ENCODE data around the gene CCDC8. TPM values are rescaled to one million over a fixed set of nuclear protein-coding genes. Genes with fewer than 3 reads are reported as not detected.
"Not testable (repeated sequence)": the region's sequence is repeated elsewhere in the genome, so short reads cannot be mapped to it uniquely, and the experiment has no call there.

The CCDC8 gene, protein sequence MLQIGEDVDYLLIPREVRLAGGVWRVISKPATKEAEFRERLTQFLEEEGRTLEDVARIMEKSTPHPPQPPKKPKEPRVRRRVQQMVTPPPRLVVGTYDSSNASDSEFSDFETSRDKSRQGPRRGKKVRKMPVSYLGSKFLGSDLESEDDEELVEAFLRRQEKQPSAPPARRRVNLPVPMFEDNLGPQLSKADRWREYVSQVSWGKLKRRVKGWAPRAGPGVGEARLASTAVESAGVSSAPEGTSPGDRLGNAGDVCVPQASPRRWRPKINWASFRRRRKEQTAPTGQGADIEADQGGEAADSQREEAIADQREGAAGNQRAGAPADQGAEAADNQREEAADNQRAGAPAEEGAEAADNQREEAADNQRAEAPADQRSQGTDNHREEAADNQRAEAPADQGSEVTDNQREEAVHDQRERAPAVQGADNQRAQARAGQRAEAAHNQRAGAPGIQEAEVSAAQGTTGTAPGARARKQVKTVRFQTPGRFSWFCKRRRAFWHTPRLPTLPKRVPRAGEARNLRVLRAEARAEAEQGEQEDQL
- not detected in 2 replicates for total RNA-seq (2014; rRNA removed; shearing (Covaris generic))
- not detected in 2 replicates for polyA plus RNA-seq (2015; cell fraction: cytosol; rRNA removed)
- polyA plus RNA-seq (2015; cell fraction: nucleus; rRNA removed): not detected in 2 replicates

- in situ Hi-C loops (cut with HindIII; ENCODE audit: low pct_unique_long_range_greater_than_20kb, low sequenced_read_pairs): no loop called here
- no peak for DNase-seq (ENCODE audit: low read depth, low spot score)
Observed at GRCh38 chr19:46413262-46414031, at the start of gene CCDC8. TSS of gene CCDC8 (minus strand) at chr19:46413564. CDS start at chr19:46412810, 754 bp downstream.

DNA sequence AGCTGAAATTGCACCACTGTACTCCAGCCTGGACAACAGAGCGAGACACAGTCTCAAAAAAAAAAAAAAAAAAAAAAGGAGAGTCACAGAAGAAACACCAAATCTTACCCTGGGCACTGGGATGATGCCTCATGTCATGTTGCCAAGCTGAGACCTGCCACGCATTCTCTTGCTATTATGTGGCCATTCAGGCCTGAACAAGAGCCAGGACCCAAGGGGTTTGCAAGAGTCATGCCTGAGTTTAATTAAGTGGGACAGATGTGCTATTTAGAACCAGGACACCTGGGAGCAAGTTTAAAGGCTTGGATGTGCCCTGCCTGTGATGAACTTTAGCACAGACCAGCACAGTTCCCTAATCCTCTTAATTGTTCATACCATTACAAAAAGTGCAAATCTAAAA, 48.2 kb upstream of the CCDC8 start:
- DNase-seq (ENCODE audit: low read depth, low spot score): no peak
- in situ Hi-C loops (cut with HindIII; ENCODE audit: low pct_unique_long_range_greater_than_20kb, low sequenced_read_pairs): no loop called here

GRCh38 chr19:46460981-46461380, 47.6 kb upstream of the CCDC8 start:
- in situ Hi-C loops (cut with HindIII; ENCODE audit: low pct_unique_long_range_greater_than_20kb, low sequenced_read_pairs): no loop called here
- DNase-seq (ENCODE audit: low read depth, low spot score): no peak

DNA sequence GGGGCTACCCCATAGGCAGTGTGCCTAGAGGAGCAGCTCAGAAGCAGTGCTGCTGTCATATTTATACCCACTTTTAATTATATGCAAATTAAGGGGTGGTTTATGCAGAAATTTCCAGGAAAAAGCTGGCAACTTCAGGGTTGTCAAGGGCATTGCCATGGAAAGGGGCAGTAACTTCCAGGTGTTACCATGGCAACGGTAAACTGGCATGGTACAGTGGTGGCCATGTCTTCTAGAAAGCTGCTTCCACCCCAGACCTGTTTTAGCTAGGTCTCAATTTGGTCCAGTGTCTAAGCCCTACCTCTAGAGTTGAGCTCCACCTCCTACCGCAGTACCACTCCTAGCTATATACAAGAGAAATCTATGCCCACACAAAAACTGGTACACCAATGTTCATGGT, 46.7 kb upstream of the CCDC8 start:
- in situ Hi-C loops (cut with HindIII; ENCODE audit: low pct_unique_long_range_greater_than_20kb, low sequenced_read_pairs): no loop called here
- no peak for DNase-seq (ENCODE audit: low read depth, low spot score)

DNA sequence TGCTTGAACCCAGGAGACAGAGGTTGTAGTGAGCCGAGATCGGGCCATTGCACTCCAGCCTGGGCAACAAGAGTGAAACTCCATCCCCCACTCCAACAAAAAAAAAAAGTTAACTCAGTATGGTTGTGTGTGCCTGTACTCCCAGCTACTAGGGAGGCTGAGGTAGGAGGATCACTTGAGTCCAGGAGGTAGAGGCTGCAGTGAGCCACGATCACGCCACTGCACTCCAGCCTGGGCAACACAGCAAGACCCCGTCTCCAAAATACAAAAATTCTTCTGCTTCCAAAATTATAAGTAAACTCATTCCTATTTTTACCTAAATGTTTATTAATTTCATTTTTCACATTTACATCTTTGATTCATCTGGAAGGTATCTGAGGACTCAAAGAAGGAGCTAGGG, 43.6 kb upstream of the CCDC8 start:
- in situ Hi-C loops (cut with HindIII; ENCODE audit: low pct_unique_long_range_greater_than_20kb, low sequenced_read_pairs): no loop called here
- no peak for DNase-seq (ENCODE audit: low read depth, low spot score)

DNA sequence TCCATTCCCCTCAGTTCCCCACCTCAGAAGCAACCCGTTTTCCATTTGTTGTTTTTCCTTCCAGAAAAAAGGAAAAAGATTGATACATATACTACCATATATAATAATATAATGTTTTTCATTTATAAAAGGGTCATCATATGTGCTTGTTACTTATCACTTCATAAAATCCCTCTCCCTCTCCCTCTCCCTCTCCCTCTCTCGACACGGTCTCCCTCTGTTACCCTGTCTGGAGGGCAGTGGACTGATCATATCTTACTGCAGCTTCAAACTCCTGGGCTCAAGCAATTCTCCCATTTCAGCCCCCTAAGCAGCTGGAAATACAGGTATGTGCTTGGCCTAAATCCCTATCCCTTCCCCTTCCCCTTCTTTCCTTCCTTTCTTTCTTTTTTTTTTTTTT, 40.9 kb upstream of the CCDC8 start:
- no peak for DNase-seq (ENCODE audit: low read depth, low spot score)
- in situ Hi-C loops (cut with HindIII; ENCODE audit: low pct_unique_long_range_greater_than_20kb, low sequenced_read_pairs): no loop called here

- no peak for DNase-seq (ENCODE audit: low read depth, low spot score)
- in situ Hi-C loops (cut with HindIII; ENCODE audit: low pct_unique_long_range_greater_than_20kb, low sequenced_read_pairs): no loop called here
Observed at GRCh38 chr19:46453661-46454060, 40.3 kb upstream of the CCDC8 start.

- in situ Hi-C loops (cut with HindIII; ENCODE audit: low pct_unique_long_range_greater_than_20kb, low sequenced_read_pairs): no loop called here
- no peak for DNase-seq (ENCODE audit: low read depth, low spot score)
Observed at GRCh38 chr19:46452186-46452585, 38.8 kb upstream of the CCDC8 start.

- peak; percentile 84 for DNase-seq (ENCODE audit: low read depth, low spot score)
- in situ Hi-C loops (cut with HindIII; ENCODE audit: low pct_unique_long_range_greater_than_20kb, low sequenced_read_pairs): no loop called here
Observed at GRCh38 chr19:46451352-46451751, 38.0 kb upstream of the CCDC8 start.

DNA sequence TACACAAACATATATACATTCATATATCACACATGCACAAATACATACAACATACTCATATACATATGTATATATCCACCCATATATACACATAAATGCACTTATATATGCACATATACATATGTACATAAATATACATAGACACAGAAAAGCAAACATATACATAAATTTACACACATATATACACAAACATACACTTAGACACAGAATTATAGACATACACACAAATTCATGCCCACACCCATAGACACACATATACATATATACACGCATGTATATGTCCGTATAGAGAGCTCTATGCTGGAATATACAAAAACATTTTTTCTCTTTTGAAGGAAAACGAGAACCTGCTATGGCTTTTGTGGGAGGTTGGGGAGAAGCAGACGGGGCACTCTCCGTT, 37.4 kb upstream of the CCDC8 start:
- in situ Hi-C loops (cut with HindIII; ENCODE audit: low pct_unique_long_range_greater_than_20kb, low sequenced_read_pairs): no loop called here
- DNase-seq (ENCODE audit: low read depth, low spot score): no peak

DNA sequence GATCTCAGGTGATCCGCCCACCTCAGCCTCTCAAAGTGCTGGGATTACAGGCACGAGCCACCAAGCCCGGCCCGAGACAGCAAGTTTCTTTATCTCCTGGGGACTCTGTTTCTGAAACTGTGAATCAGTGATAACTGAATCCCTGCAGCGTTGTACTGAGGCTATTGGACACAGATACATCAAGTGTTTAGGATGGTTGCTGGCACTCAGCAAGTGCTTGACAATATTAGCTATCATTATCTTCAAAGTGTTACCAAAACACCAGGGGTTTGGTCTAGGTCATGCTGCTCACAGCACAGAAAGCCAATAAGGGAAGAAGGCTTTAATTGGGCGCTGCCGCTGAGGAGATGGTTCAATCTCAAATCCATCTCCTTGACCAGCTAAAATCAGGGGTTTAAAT, 35.9 kb upstream of the CCDC8 start:
- in situ Hi-C loops (cut with HindIII; ENCODE audit: low pct_unique_long_range_greater_than_20kb, low sequenced_read_pairs): no loop called here
- no peak for DNase-seq (ENCODE audit: low read depth, low spot score)

- DNase-seq (ENCODE audit: low read depth, low spot score): no peak
- in situ Hi-C loops (cut with HindIII; ENCODE audit: low pct_unique_long_range_greater_than_20kb, low sequenced_read_pairs): no loop called here
Observed at GRCh38 chr19:46448601-46449000, 35.2 kb upstream of the CCDC8 start.

- no peak for DNase-seq (ENCODE audit: low read depth, low spot score)
- in situ Hi-C loops (cut with HindIII; ENCODE audit: low pct_unique_long_range_greater_than_20kb, low sequenced_read_pairs): no loop called here
Observed at GRCh38 chr19:46447824-46448223, 34.5 kb upstream of the CCDC8 start.

DNA sequence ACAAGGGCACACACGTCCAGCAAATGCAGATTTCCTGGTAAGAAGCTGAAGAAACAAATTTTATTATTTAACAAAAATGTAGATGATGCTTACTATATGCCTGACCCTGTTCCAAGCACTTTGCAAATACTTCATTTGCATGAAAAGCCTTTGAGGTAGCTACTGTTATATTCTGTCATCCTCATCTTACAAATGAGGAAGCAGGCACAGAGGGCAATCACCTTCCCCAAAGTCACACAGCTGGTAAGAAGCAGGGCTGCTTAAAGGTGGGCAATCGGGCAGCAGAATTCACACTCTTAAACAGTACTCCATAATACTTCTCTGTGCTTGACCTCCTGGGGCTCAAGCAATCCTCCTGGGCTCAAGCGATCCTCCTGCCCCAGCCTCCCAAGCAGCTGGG, 33.6 kb upstream of the CCDC8 start:
- no peak for DNase-seq (ENCODE audit: low read depth, low spot score)
- in situ Hi-C loops (cut with HindIII; ENCODE audit: low pct_unique_long_range_greater_than_20kb, low sequenced_read_pairs): no loop called here

DNA sequence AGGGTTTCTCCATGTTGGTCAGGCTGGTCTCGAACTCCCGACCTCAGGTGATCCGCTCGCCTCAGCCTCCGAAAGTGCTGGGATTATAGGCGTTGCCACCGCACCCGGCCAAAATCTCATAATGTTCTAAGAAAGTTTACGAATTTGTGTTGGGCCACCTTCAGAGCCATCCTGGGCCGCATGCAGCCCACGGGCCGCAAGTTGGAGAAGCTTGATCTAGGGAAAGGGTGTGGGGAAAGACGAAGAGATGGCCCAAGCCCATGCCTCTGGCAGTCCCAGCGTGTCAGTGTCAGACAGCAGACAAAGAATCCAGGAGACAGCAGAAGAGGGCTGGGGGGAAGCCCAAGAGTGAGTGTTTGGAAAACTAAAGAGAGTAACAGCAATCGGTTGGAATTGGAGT, 32.7 kb upstream of the CCDC8 start:
- in situ Hi-C loops (cut with HindIII; ENCODE audit: low pct_unique_long_range_greater_than_20kb, low sequenced_read_pairs): no loop called here
- no peak for DNase-seq (ENCODE audit: low read depth, low spot score)

DNA sequence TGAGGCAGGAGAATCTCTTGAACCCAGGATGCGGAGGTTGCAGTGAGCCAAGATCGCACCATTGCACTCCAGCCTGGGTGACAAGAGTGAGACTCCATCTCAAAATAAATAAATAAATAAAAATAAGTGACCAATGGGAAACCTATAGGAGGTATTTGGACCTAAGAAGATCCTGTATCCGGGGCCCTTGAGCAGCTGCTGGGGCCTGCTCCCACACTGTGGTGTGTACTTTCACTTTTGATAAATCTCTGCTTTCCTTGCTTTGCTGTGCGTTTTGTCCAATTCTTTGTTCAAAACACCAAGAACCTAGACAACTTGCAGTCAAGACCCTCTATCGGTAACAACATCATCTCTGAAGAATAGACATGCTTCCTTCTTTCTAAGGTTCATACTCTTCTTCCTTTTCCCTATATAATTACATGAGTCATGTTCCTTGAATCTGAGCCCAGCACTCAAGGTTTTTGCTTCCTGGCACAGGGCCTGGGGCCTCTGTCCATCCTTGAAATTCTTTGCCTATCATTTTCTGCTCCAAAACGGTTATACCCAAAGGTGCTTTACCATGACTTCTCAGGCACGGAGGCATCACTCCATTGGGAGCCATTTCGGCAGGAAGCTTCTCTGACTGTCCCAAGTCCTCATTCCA, 29.6 kb upstream of the CCDC8 start:
- in situ Hi-C loops (cut with HindIII; ENCODE audit: low pct_unique_long_range_greater_than_20kb, low sequenced_read_pairs): no loop called here
- peak; percentile 43 for DNase-seq (ENCODE audit: low read depth, low spot score)

DNA sequence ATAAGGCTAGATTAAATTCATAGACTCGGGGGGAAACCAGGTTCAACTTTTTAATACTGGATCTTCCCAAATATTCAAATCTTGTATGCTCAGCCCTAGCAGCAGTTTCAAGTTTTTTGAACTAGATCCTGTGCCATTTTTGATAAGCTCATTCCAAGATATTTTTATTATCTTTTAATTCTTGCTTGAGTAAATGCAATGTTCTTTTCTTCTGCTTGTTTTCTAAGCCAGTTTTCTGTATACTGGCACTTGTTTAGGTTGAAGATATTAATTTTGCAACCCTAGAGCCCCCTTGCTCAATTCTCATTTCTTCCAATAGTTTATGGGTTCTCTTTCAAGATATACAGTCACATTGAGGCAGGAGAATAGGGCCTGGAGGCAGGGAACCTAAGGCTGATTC, 28.5 kb upstream of the CCDC8 start:
- no peak for DNase-seq (ENCODE audit: low read depth, low spot score)
- in situ Hi-C loops (cut with HindIII; ENCODE audit: low pct_unique_long_range_greater_than_20kb, low sequenced_read_pairs): no loop called here

DNA sequence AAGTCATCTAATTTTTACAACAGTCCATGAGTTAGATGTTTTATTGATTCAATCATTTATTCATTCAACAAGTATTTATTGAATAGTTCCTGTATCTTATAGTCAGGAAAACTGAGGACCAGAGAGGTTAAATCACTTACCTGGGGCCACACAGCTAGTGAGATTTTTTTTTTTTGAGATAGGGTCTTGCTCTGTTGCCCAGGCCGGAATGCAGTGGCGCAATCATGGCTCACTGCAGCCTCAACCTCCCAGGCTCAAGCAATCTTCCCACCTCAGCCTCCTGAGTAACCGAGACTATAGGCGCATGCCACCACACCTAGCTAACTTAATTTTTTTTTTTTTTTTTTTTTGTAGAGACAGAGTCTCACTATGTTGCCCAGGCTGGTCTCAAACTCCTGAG, 22.3 kb upstream of the CCDC8 start:
- DNase-seq (ENCODE audit: low read depth, low spot score): not testable (repeated sequence)

More for the DNA sequence above, 22.3 kb upstream of the CCDC8 start:
- in situ Hi-C loops (cut with HindIII; ENCODE audit: low pct_unique_long_range_greater_than_20kb, low sequenced_read_pairs): not testable (repeated sequence)

Measured in SK-MEL-5 (cell line).